Measurements from ENCODE around the gene SUMO3. TPM values are rescaled to one million over a fixed set of nuclear protein-coding genes. Genes with fewer than 3 reads are reported as not detected.

Gene SUMO3
- total and polyA plus RNA-seq, 2 of the 13 experiments (the other 11 are each of a cell fraction or from before 2014, with no cell fraction given): 51.4 to 92.4 TPM

- TF ChIP-seq IKZF5 (CRISPR knock-in tag; IDR thresholded peaks at IDR 0.05) (no peak), PRDM4 (CRISPR knock-in tag; IDR thresholded peaks at IDR 0.05; ENCODE audit: borderline replicate concordance) (no peak), ZBTB3 (CRISPR knock-in tag; IDR thresholded peaks at IDR 0.05; ENCODE audit: borderline replicate concordance, low read depth) (no peak), CENPX (CRISPR knock-in tag; IDR thresholded peaks at IDR 0.05) (no peak), NR3C1 (CRISPR knock-in tag; IDR thresholded peaks at IDR 0.05) (no peak), ZNF136 (CRISPR knock-in tag; IDR thresholded peaks at IDR 0.05; ENCODE audit: low read depth) (no peak), TBX2 (CRISPR knock-in tag; IDR thresholded peaks at IDR 0.05; ENCODE audit: borderline replicate concordance) (peak; percentile 35; the same call in 1 of the 2 replicates), HMGXB4 (CRISPR knock-in tag; IDR thresholded peaks at IDR 0.05; ENCODE audit: borderline replicate concordance in 1 of 2, low read depth in 1 of 2) (peak in 1 of 2 experiments; percentile 71; a peak in 2 of 4 replicates), GATA4 (IDR thresholded peaks at IDR 0.05; ENCODE audit: borderline replicate concordance, low read depth) (no peak), RAD21 (CRISPR knock-in tag; IDR thresholded peaks at IDR 0.05) (peak; percentile 53), ZNF879 (CRISPR knock-in tag; IDR thresholded peaks at IDR 0.05) (no peak), ZSCAN20 (CRISPR knock-in tag; IDR thresholded peaks at IDR 0.05; ENCODE audit: borderline replicate concordance) (0 out of 2 replicates have a peak, but pooled peaks have one; percentile 84), ZNF746 (CRISPR knock-in tag; IDR thresholded peaks at IDR 0.05) (no peak), ZMYM3 (CRISPR knock-in tag; IDR thresholded peaks at IDR 0.05) (no peak), ZNF343 (CRISPR knock-in tag; IDR thresholded peaks at IDR 0.05) (0 out of 2 replicates have a peak, but pooled peaks have one; percentile 6), CHCHD3 (CRISPR knock-in tag; IDR thresholded peaks at IDR 0.05) (no peak), SCMH1 (CRISPR knock-in tag; IDR thresholded peaks at IDR 0.05; ENCODE audit: borderline replicate concordance) (no peak), CENPBD1 (CRISPR knock-in tag; IDR thresholded peaks at IDR 0.05; ENCODE audit: borderline replicate concordance, low read depth) (no peak), SIX4 (CRISPR knock-in tag; IDR thresholded peaks at IDR 0.05) (no peak), KAT8 (CRISPR knock-in tag; IDR thresholded peaks at IDR 0.05) (peak; percentile 21; the same call in 1 of the 2 replicates), ZNF460 (CRISPR knock-in tag; IDR thresholded peaks at IDR 0.05; ENCODE audit: borderline replicate concordance) (no peak), ZNF552 (CRISPR knock-in tag; IDR thresholded peaks at IDR 0.05; ENCODE audit: borderline replicate concordance) (0 out of 2 replicates have a peak, but pooled peaks have one; percentile 23), U2AF1 (optimal IDR thresholded peaks at IDR 0.05; ENCODE audit: low read depth, low read length) (no peak), SAFB2 (CRISPR knock-in tag; IDR thresholded peaks at IDR 0.05; ENCODE audit: borderline replicate concordance, low read depth) (0 out of 2 replicates have a peak, but pooled peaks have one; percentile 19)
These were observed at the start of gene SUMO3 (continued) for GRCh38 chr21:44817914-44818639.
